K562 (cell line): Measurements from ENCODE around the gene ARID5B. TPM values are rescaled to one million over a fixed set of nuclear protein-coding genes. Genes with fewer than 3 reads are reported as not detected.

Experiments used
- ATF1 ChIP-seq, 2 experiments: fragments of 450-650 bp in 1 of 2; IDR thresholded peaks; 2 replicates each; pipeline ENCODE4 v1.6.1; 2016; ENCODE audit warnings: missing compliant biosample characterization in 1 of 2, missing genetic modification characterization in 1 of 2
- CCAR2 ChIP-seq: fragments of 200-400 bp; formaldehyde crosslinking; IDR thresholded peaks from 2 replicates; pipeline ENCODE4 v1.6.1; 2017; ENCODE audit warnings: mild to moderate bottlenecking, low read depth, low read length
- MBD1 ChIP-seq: fragments of 250-450 bp; sonication (Bioruptor Pico); IDR thresholded peaks from 2 replicates; pipeline ENCODE4 v1.8.0; 2022; ENCODE audit warnings: inconsistent platforms
- MED1 ChIP-seq: sonication (generic); formaldehyde crosslinking; IDR thresholded peaks from 2 replicates; pipeline ENCODE4 v1.8.1; 2023; ENCODE audit warnings: missing genetic modification reagents, borderline replicate concordance
- NBN ChIP-seq: fragments of 450-650 bp; IDR thresholded peaks from 2 replicates; pipeline ENCODE4 v1.6.1; 2016; ENCODE audit warnings: low read depth, mild to moderate bottlenecking
- POLR2A ChIP-seq: fragments of 450-650 bp; conservative IDR thresholded peaks from 2 replicates; pipeline ENCODE4 v1.6.1; 2016
- POLR3A ChIP-seq: IDR thresholded peaks from 2 replicates; pipeline ENCODE4 v1.6.1; 2011; ENCODE audit warnings: borderline replicate concordance, mild to moderate bottlenecking, moderate library complexity; ENCODE audit not compliant: insufficient read length, insufficient read depth; ENCODE audit errors: extremely low read depth
- YBX1 ChIP-seq: fragments of 450-650 bp; IDR thresholded peaks from 2 replicates; pipeline ENCODE4 v1.7.1; 2016; ENCODE audit warnings: mild to moderate bottlenecking
- ZNF354B ChIP-seq: fragments of 250-450 bp; sonication (Bioruptor Pico); IDR thresholded peaks from 2 replicates; pipeline ENCODE4 v1.4.0; 2020
- ZNF695 ChIP-seq: fragments of 450-650 bp; formaldehyde crosslinking; IDR thresholded peaks from 2 replicates; pipeline ENCODE4 v1.4.0; 2020; ENCODE audit warnings: mild to moderate bottlenecking, moderate library complexity
- ZSCAN32 ChIP-seq: fragments of 450-650 bp; formaldehyde crosslinking; IDR thresholded peaks from 2 replicates; pipeline ENCODE4 v1.4.0; 2020; ENCODE audit warnings: mild to moderate bottlenecking, moderate library complexity
- polyA plus RNA-seq, 8 experiments: library from polyadenylated mRNA; depleted of rRNA in 4 of 8; stranded (reverse) in 5 of 8; unstranded in 3 of 8; fragments of >200 nt; fragmentation: Nextera tagmentation in 2 of 8; fragmentation: Illumina TruSeq in 1 of 8; extraction: Ambion mirVana in 2 of 8; extraction: Trizol in 1 of 8; gene quantifications; 2 replicates each; pipeline versions ENCODE4 v1.2.1 to v1.2.3, GENCODE V29; 2011 to 2014; ENCODE audit warnings: inconsistent platforms in 1 of 8, missing spikeins in 1 of 8
- total RNA-seq, 7 experiments: library from RNA; depleted of rRNA in 6 of 7; stranded (reverse); fragments of >200 nt in 6 of 7; fragmentation: Illumina TruSeq in 2 of 7; extraction: Trizol in 2 of 7; gene quantifications; 2 replicates each; pipeline versions ENCODE4 v1.2.1 to v1.2.3, GENCODE V29; 2011 to 2021; ENCODE audit warnings: low replicate concordance in 1 of 7
- TF ChIP-seq, protein P1 (sequence below), 2 experiments: fragments of 450-650 bp in 1 of 2; sonication (generic) in 1 of 2; formaldehyde crosslinking in 1 of 2; IDR thresholded peaks; 2 replicates each; pipeline versions ENCODE4 v1.7.1 to v1.9.0; 2016 to 2022; ENCODE audit warnings: inconsistent platforms in 1 of 2, mild to moderate bottlenecking in 1 of 2, missing genetic modification reagents in 1 of 2
- TF ChIP-seq, protein P2 (sequence below), 2 experiments: fragments of 450-650 bp in 1 of 2; sonication (generic) in 1 of 2; formaldehyde crosslinking; conservative IDR thresholded peaks; 2 replicates each; pipeline versions ENCODE4 v1.4.0 to v1.8.1; 2020 to 2022; ENCODE audit warnings: mild to moderate bottlenecking in 1 of 2, missing genetic modification reagents in 1 of 2

ARID5B gene
- total and polyA plus RNA-seq, 9 of the 15 experiments (the other 6 are each of a cell fraction or from before 2014, with no cell fraction given), result 0.48 to 1.6 (median 0.80) TPM

DNA sequence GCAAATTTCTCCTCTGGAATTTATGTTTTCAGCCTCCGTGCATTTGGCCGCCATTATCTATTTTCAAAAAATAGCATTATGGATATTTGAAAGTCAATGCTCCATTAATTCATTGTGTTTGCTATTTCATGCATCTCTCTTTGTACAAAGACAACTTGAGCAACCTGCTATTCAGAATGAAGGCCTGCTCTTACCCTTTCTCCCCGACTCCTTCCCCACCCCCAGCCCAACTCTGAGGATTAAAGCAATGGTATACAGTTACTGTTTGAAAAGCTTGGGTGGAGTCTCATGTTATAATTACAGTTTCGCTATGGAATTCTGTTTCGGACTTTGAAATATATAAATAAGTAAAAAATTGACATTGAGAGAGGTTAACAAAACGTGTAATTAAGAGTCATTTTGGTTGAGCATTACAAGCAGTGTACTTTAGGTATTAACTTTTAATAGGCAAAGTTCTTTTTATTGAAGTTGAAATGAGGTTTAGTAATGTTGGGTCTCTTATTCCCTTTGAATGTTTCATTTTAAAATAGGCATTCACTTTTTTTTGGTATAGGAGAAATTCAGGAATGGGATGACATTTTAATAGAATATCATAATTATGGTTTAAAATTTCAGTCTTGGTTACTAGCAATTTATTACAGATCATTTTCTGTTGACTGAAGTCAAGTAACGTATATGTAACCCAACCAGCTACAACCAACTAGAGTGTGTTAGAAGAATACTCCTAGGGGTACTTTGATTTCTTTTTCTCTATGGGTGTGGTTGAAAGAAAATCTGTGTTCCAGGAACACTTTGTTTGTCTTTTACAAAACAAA, 93.1 kb downstream of the ARID5B start (continued):
- TF ChIP-seq MBD1 (CRISPR knock-in tag) (no peak), YBX1 (no peak), MED1 (CRISPR knock-in tag) (no peak), POLR3A (no peak), CCAR2 (no peak), ATF1 (CRISPR knock-in tag; IDR thresholded peaks at IDR 0.05) (no peak), ATF1 (tag; IDR thresholded peaks at IDR 0.05) (no peak), ZNF695 (CRISPR knock-in tag) (no peak), ZNF354B (CRISPR knock-in tag) (no peak), ZSCAN32 (CRISPR knock-in tag) (no peak), POLR2A (no peak), NBN (no peak)
- TF ChIP-seq, protein P1, sequence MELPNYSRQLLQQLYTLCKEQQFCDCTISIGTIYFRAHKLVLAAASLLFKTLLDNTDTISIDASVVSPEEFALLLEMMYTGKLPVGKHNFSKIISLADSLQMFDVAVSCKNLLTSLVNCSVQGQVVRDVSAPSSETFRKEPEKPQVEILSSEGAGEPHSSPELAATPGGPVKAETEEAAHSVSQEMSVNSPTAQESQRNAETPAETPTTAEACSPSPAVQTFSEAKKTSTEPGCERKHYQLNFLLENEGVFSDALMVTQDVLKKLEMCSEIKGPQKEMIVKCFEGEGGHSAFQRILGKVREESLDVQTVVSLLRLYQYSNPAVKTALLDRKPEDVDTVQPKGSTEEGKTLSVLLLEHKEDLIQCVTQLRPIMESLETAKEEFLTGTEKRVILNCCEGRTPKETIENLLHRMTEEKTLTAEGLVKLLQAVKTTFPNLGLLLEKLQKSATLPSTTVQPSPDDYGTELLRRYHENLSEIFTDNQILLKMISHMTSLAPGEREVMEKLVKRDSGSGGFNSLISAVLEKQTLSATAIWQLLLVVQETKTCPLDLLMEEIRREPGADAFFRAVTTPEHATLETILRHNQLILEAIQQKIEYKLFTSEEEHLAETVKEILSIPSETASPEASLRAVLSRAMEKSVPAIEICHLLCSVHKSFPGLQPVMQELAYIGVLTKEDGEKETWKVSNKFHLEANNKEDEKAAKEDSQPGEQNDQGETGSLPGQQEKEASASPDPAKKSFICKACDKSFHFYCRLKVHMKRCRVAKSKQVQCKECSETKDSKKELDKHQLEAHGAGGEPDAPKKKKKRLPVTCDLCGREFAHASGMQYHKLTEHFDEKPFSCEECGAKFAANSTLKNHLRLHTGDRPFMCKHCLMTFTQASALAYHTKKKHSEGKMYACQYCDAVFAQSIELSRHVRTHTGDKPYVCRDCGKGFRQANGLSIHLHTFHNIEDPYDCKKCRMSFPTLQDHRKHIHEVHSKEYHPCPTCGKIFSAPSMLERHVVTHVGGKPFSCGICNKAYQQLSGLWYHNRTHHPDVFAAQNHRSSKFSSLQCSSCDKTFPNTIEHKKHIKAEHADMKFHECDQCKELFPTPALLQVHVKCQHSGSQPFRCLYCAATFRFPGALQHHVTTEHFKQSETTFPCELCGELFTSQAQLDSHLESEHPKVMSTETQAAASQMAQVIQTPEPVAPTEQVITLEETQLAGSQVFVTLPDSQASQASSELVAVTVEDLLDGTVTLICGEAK (IDR thresholded peaks at IDR 0.05), result no peak
- TF ChIP-seq, protein P1 (CRISPR knock-in tag; IDR thresholded peaks at IDR 0.05), result no peak
- TF ChIP-seq, protein P2, sequence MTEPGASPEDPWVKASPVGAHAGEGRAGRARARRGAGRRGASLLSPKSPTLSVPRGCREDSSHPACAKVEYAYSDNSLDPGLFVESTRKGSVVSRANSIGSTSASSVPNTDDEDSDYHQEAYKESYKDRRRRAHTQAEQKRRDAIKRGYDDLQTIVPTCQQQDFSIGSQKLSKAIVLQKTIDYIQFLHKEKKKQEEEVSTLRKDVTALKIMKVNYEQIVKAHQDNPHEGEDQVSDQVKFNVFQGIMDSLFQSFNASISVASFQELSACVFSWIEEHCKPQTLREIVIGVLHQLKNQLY (CRISPR knock-in tag; conservative IDR thresholded peaks at IDR 0.05), result no peak
- TF ChIP-seq, all 486 proteins: peak for 0
